GM18526 (cell line): Measurements from ENCODE around the gene ASB2.

ENCODE experiments used
- POLR2A ChIP-seq: IDR thresholded peaks from 3 replicates; pipeline ENCODE4 v1.6.1; 2011; ENCODE audit not compliant: insufficient read length; ENCODE audit errors: extremely low read depth

The ASB2 gene

GRCh38 chr14:93924592-93925355, 51.6 kb downstream of the ASB2 start:
- TF ChIP-seq POLR2A: no peak

GRCh38 chr14:93923626-93924025, 52.7 kb downstream of the ASB2 start:
- TF ChIP-seq POLR2A: no peak

- TF ChIP-seq POLR2A: no peak
Measured at GRCh38 chr14:93921001-93921806, 55.2 kb downstream of the ASB2 start.

- TF ChIP-seq POLR2A: no peak
Measured at GRCh38 chr14:93917141-93917540, 59.2 kb downstream of the ASB2 start.

- TF ChIP-seq POLR2A: no peak
Measured at GRCh38 chr14:93916498-93916897, 59.9 kb downstream of the ASB2 start.

GRCh38 chr14:93915800-93916199, 60.6 kb downstream of the ASB2 start:
- no peak for TF ChIP-seq POLR2A

- TF ChIP-seq POLR2A: no peak
Measured at GRCh38 chr14:93915070-93915705, 61.2 kb downstream of the ASB2 start.

- no peak for TF ChIP-seq POLR2A
Measured at GRCh38 chr14:93914278-93914677, 62.1 kb downstream of the ASB2 start.

GRCh38 chr14:93912782-93913181, 63.6 kb downstream of the ASB2 start:
- no peak for TF ChIP-seq POLR2A

GRCh38 chr14:93911975-93912615, 64.3 kb downstream of the ASB2 start:
- no peak for TF ChIP-seq POLR2A

- TF ChIP-seq POLR2A: no peak
Measured at GRCh38 chr14:93909429-93910128, 66.8 kb downstream of the ASB2 start.

- no peak for TF ChIP-seq POLR2A
Measured at GRCh38 chr14:93906341-93907329, 69.7 kb downstream of the ASB2 start.

GRCh38 chr14:93905623-93906022, 70.7 kb downstream of the ASB2 start:
- no peak for TF ChIP-seq POLR2A
